Measurements from ENCODE around the gene SPOCK1. TPM values are rescaled to one million over a fixed set of nuclear protein-coding genes. Genes with fewer than 3 reads are reported as not detected.

SPOCK1 gene
- total RNA-seq, 2 experiments from 2014 or later = not detected

- no peak overlapping the region for H3K4me3 Mint-ChIP-seq
- no peak for DNase-seq
- ChIA-PET CTCF (no interaction called here), POLR2A (no interaction called here)
- H3K36me3 Mint-ChIP-seq = no peaks in the 10 kb centered on the region
- H3K9me3 Mint-ChIP-seq = no peaks in the 10 kb centered on the region
- no peaks in the 10 kb centered on the region for H3K4me1 Mint-ChIP-seq (ENCODE audit: low read depth)
- intact Hi-C loops (cut with micrococcal nuclease) = no loop called here
- no peak overlapping the region for H3K27ac Mint-ChIP-seq
- H3K27me3 Mint-ChIP-seq = peaks cover 3% of the 10 kb centered on the region
Measured at GRCh38 chr5:137069358-137069757, 429.8 kb downstream of the SPOCK1 start.

GRCh38 chr5:137061382-137061781 is 437.7 kb downstream of the SPOCK1 start:
- DNase-seq = no peak
- H3K9me3 Mint-ChIP-seq = no peaks in the 10 kb centered on the region
- intact Hi-C loops (cut with micrococcal nuclease) = no loop called here
- no peak overlapping the region for H3K27ac Mint-ChIP-seq
- H3K36me3 Mint-ChIP-seq = no peaks in the 10 kb centered on the region
- no peak overlapping the region for H3K4me3 Mint-ChIP-seq
- H3K27me3 Mint-ChIP-seq = no peaks in the 10 kb centered on the region
- CTCF ChIA-PET = no interaction called here
- no peaks in the 10 kb centered on the region for H3K4me1 Mint-ChIP-seq (ENCODE audit: low read depth)
- POLR2A ChIA-PET = no interaction called here

GRCh38 chr5:137058089-137058488 is 441.0 kb downstream of the SPOCK1 start:
- no peak for DNase-seq
- Mint-ChIP-seq H3K36me3 (no peaks in the 10 kb centered on the region), H3K27ac (no peak overlapping the region), H3K4me1 (ENCODE audit: low read depth) (no peaks in the 10 kb centered on the region), H3K27me3 (no peaks in the 10 kb centered on the region), H3K4me3 (no peak overlapping the region), H3K9me3 (no peaks in the 10 kb centered on the region)
- intact Hi-C loops (cut with micrococcal nuclease) = no loop called here
- CTCF ChIA-PET = no interaction called here
- POLR2A ChIA-PET = no interaction called here

- no peak overlapping the region for H3K4me3 Mint-ChIP-seq
- H3K4me1 Mint-ChIP-seq (ENCODE audit: low read depth) = no peaks in the 10 kb centered on the region
- CTCF ChIA-PET = no interaction called here
- no peaks in the 10 kb centered on the region for H3K36me3 Mint-ChIP-seq
- H3K27me3 Mint-ChIP-seq = peaks cover 1% of the 10 kb centered on the region
- H3K27ac Mint-ChIP-seq = no peak overlapping the region
- no peak for DNase-seq
- POLR2A ChIA-PET = no interaction called here
- H3K9me3 Mint-ChIP-seq = no peaks in the 10 kb centered on the region
- intact Hi-C loops (cut with micrococcal nuclease) = no loop called here
Measured at GRCh38 chr5:137056676-137057075, 442.4 kb downstream of the SPOCK1 start.

- peaks cover 1% of the 10 kb centered on the region for H3K27me3 Mint-ChIP-seq
- no peaks in the 10 kb centered on the region for H3K4me1 Mint-ChIP-seq (ENCODE audit: low read depth)
- DNase-seq = no peak
- intact Hi-C loops (cut with micrococcal nuclease) = no loop called here
- ChIA-PET CTCF (no interaction called here), POLR2A (no interaction called here)
- H3K4me3 Mint-ChIP-seq = no peak overlapping the region
- no peaks in the 10 kb centered on the region for H3K9me3 Mint-ChIP-seq
- no peak overlapping the region for H3K27ac Mint-ChIP-seq
- H3K36me3 Mint-ChIP-seq = no peaks in the 10 kb centered on the region
Measured at GRCh38 chr5:137055271-137055872, 443.8 kb downstream of the SPOCK1 start.

DNA sequence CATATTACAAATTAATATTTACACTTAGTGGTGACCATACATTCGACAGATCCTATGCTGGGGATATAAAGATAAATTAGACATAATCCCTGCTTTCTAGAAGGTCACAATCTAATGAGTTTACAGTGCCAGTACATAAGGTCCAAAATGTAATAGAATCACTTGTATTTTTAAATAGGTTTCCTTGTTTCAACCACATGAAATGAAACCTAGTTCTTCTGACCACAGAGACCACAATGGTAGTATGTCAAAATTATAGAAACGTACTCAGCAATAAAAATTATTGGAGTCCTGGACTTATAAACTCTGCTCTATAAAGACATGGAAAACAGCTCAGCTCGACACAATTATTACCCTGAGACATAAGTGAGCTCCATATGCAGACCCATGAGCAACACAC is 444.3 kb downstream of the SPOCK1 start:
- Mint-ChIP-seq H3K27me3 (peaks cover 1% of the 10 kb centered on the region), H3K4me1 (ENCODE audit: low read depth) (no peaks in the 10 kb centered on the region), H3K9me3 (no peaks in the 10 kb centered on the region), H3K27ac (no peak overlapping the region), H3K4me3 (no peak overlapping the region), H3K36me3 (no peaks in the 10 kb centered on the region)
- POLR2A ChIA-PET = no interaction called here
- CTCF ChIA-PET = no interaction called here
- intact Hi-C loops (cut with micrococcal nuclease) = no loop called here
- DNase-seq = no peak

DNA sequence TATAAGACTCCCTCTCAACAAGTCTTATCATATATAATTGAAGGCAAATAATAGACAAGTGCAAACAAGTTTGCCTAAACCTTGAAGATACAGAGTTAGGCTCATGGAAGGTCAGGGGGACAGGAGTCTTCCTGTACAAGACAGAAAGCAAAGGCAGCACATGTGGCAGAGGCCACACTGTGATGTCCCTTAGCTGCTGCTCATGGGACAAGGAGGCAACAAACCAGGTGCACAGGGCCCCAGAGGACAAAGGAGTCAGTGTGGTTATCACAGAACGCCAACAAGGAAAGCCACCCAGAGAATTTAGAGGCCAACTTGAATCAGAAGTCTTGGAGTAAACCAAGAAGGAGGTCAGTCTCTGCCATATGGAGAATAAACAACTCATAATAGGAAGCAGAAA is 444.8 kb downstream of the SPOCK1 start:
- Mint-ChIP-seq H3K27me3 (peaks cover 1% of the 10 kb centered on the region), H3K4me1 (ENCODE audit: low read depth) (no peaks in the 10 kb centered on the region), H3K27ac (no peak overlapping the region), H3K4me3 (no peak overlapping the region), H3K36me3 (no peaks in the 10 kb centered on the region), H3K9me3 (no peaks in the 10 kb centered on the region)
- POLR2A ChIA-PET = no interaction called here
- intact Hi-C loops (cut with micrococcal nuclease) = no loop called here
- CTCF ChIA-PET = no interaction called here
- no peak for DNase-seq

DNA sequence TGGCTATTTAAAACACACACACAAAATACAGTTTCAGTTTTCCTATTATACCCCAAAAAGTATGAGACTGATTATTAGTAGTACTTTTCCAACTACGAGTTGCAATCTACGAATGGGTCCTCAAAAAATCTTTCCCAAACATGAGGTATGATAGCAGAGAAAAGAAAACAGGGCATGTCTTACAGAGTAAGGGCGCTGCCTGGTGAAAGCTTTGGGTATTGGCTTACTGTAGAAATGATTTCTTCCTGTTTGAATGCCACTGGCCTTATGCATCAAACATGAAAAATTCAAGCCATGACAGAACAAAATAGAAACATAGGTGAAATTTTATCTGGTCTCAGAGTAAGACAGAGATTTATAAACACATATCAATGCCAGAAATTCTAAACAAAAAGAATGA is 448.0 kb downstream of the SPOCK1 start:
- intact Hi-C loops (cut with micrococcal nuclease) = no loop called here
- POLR2A ChIA-PET = no interaction called here
- CTCF ChIA-PET = no interaction called here
- no peaks in the 10 kb centered on the region for H3K4me1 Mint-ChIP-seq (ENCODE audit: low read depth)
- H3K27me3 Mint-ChIP-seq = peaks cover 1% of the 10 kb centered on the region
- H3K36me3 Mint-ChIP-seq = no peaks in the 10 kb centered on the region
- no peak overlapping the region for H3K4me3 Mint-ChIP-seq
- H3K27ac Mint-ChIP-seq = no peak overlapping the region
- no peaks in the 10 kb centered on the region for H3K9me3 Mint-ChIP-seq
- no peak for DNase-seq

DNA sequence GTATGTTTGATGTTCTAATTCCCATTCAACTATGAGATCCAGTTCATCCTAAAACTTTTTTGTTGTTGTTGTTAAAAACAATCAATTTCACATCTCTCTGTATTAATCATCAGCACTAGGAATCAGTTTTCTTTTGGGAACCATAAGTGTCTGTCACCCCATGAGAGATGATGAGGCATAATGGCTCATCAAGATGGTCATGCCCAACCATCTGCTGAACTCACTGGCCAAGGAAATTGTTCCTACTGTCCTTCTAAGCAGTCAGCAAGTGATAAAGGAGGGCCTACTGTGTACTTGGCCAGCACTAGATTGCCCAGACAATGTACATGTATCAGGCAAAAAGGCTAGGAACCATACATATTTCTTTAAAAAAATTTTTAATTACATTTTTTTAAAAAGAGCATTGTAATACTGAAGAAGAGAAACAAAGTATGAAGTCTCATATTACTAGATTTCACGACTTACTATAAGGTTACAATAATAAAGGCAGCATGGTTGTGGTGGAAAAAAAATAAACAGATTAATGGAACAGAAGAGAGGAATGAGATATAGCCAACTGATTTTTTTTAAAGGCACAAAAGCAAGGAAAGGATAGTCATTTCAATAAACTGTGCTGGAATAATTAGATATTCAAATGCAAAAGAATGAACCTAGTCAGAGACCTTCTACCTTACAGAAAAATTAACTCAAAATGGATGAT is 458.3 kb downstream of the SPOCK1 start:
- no peak for DNase-seq
- H3K4me1 Mint-ChIP-seq (ENCODE audit: low read depth) = no peaks in the 10 kb centered on the region
- no peaks in the 10 kb centered on the region for H3K9me3 Mint-ChIP-seq
- CTCF ChIA-PET = no interaction called here
- H3K27me3 Mint-ChIP-seq = no peaks in the 10 kb centered on the region
- H3K36me3 Mint-ChIP-seq = no peaks in the 10 kb centered on the region
- H3K27ac Mint-ChIP-seq = no peak overlapping the region
- POLR2A ChIA-PET = no interaction called here
- intact Hi-C loops (cut with micrococcal nuclease) = no loop called here
- no peak overlapping the region for H3K4me3 Mint-ChIP-seq

GRCh38 chr5:137040024-137040423 is 459.1 kb downstream of the SPOCK1 start:
- DNase-seq = no peak
- Mint-ChIP-seq H3K4me3 (no peak overlapping the region), H3K27ac (no peak overlapping the region), H3K36me3 (no peaks in the 10 kb centered on the region), H3K27me3 (no peaks in the 10 kb centered on the region), H3K9me3 (no peaks in the 10 kb centered on the region), H3K4me1 (ENCODE audit: low read depth) (no peaks in the 10 kb centered on the region)
- intact Hi-C loops (cut with micrococcal nuclease) = no loop called here
- ChIA-PET POLR2A (no interaction called here), CTCF (no interaction called here)

DNA sequence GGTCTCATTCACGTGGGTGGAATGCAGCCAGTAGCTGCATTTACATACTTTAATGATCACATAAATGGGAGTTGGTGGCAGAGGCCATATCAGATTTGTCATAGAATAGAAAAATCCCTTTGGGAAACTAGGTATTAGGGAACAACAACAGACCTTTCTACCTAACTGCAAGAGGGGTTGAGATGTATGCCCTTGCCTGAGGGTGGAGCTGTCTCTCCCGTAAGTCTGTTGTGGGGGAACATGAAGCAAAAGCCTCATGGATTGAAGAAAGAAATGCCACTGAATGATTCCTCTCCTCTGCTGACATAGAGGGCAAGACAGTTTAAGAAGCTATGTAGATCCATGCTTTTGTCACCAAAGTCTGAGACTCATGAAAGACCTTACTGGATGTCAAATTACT is 461.3 kb downstream of the SPOCK1 start:
- ChIA-PET CTCF (no interaction called here), POLR2A (no interaction called here)
- DNase-seq = no peak
- Mint-ChIP-seq H3K4me3 (no peak overlapping the region), H3K9me3 (peaks cover 3% of the 10 kb centered on the region), H3K27ac (no peak overlapping the region), H3K27me3 (no peaks in the 10 kb centered on the region), H3K4me1 (ENCODE audit: low read depth) (no peaks in the 10 kb centered on the region), H3K36me3 (no peaks in the 10 kb centered on the region)
- intact Hi-C loops (cut with micrococcal nuclease) = no loop called here

- no peak for DNase-seq
- H3K27me3 Mint-ChIP-seq = no peaks in the 10 kb centered on the region
Measured at GRCh38 chr5:137036640-137037039, 462.5 kb downstream of the SPOCK1 start.

DNA sequence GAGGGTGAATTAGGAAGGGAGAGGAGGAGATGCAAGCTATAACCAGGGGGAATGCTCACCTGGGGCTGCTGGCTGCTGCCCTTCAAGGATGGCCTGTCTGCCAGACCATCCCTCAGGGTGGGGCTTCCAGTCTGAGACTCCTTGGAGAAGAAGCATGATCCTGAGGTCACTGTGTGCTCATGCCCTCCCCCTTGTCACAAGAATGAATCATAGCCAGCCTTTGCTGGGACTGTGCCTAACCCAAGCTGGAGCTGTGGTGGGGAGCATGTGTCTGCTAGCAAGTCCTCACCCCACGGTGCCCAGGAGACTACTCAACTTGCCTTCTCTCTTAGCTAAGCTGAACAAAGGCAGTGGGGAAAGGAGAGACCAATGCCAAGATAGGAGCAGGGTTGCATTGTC is 463.6 kb downstream of the SPOCK1 start:
- ChIA-PET POLR2A (no interaction called here), CTCF (no interaction called here)
- no peak overlapping the region for H3K27ac Mint-ChIP-seq
- H3K4me3 Mint-ChIP-seq = no peak overlapping the region
- H3K4me1 Mint-ChIP-seq (ENCODE audit: low read depth) = no peaks in the 10 kb centered on the region
- H3K27me3 Mint-ChIP-seq = no peaks in the 10 kb centered on the region
- DNase-seq = no peak
- H3K36me3 Mint-ChIP-seq = no peaks in the 10 kb centered on the region
- H3K9me3 Mint-ChIP-seq = peaks cover 3% of the 10 kb centered on the region
- intact Hi-C loops (cut with micrococcal nuclease) = no loop called here

More at GRCh38 chr5:137036640-137037039, 462.5 kb downstream of the SPOCK1 start:
- Mint-ChIP-seq H3K27ac (no peak overlapping the region), H3K4me3 (no peak overlapping the region), H3K9me3 (peaks cover 3% of the 10 kb centered on the region), H3K36me3 (no peaks in the 10 kb centered on the region), H3K4me1 (ENCODE audit: low read depth) (no peaks in the 10 kb centered on the region)
- ChIA-PET POLR2A (no interaction called here), CTCF (no interaction called here)
- intact Hi-C loops (cut with micrococcal nuclease) = no loop called here

Measured in activated CD4-positive, alpha-beta memory T cell treated with anti-CD3 and anti-CD28 coated beads for 36 hours (primary cell).